ENCODE measurements around the gene NUP50. TPM values are rescaled to one million over a fixed set of nuclear protein-coding genes. Genes with fewer than 3 reads are reported as not detected.

The NUP50 gene
- total RNA-seq, 1 donor from 2014 or later, result 19.1 TPM

DNA sequence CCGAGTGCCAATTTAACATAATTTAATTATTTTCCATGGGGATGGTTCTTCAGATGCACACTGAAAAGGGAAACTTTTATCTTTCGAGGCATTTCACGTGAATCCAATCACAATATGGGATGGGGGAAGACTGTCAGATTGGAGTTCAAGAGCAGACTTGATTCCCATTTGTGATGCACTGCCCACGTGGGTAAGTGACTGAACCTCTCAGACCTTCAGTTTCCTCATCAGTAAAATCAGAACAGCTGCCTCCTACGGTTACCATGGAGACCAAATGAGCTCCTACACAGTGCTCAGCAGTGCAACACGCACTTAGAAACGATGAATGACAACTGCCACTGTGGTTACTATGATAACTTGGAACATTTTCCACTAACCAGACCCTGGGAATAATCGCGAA lies 55.3 kb downstream of the NUP50 start:
- no peak for ATAC-seq (ENCODE audit: poor library complexity)
- intact Hi-C loops (cut with DNase I), result no loop called here
- no peak for DNase-seq

DNA sequence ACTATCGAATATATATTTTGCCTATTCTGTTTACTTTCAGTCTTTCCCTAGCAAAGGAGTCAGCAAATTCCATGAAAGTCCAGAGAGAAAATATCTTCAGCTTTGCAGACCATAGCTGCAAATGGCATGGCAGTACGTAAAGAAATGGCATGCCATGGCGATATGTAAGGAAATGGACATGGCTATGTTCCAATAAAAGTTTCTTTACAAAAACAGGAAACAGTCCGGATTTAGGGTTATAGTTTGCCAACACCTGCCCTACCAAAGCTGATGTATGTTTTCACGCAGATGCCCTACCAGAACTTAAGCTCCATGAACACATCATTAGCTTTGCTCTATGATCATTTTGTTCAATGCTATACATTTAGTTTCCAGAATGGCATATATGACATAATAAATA lies 57.5 kb downstream of the NUP50 start:
- DNase-seq (no peak), ATAC-seq (ENCODE audit: poor library complexity) (no peak)
- intact Hi-C loops (cut with DNase I), result no loop called here

DNA sequence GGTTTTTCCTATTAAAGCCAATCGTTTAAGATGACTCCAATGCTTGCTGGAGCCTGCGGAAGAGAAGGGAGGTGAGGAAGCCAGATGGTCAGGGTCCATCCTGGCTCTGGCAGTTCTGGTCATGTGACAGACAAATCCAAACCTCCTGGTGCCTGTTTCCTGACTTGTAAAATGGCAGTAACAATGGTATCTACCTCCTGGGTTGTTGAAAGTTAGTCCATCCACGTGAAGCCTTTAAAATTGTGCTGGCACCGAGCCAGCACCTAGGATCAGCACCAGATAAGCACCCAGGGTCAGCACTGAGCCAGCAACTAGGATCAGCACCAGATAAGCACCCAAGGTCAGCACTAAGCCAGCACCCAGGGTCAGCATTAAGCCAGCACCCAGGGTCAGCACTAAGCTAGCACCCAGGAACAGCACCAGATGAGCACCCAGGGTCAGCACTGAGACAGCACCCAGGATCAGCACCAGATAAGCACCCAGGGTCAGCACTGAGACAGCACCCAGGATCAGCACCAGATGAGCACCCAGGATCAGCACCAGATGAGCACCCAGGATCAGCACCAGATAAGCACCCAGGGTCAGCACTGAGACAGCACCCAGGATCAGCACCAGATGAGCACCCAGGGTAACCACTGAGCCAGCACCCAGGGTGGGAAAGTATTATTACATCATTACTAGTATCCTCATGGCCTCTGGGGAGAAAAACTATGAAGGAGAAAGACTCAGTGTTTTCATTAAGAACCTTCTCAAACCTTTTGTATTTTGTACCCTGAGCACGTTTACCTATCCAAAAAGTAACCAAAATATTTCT lies 59.8 kb downstream of the NUP50 start:
- intact Hi-C loops (cut with DNase I), result no loop called here
- DNase-seq, result no peak
- ATAC-seq (ENCODE audit: poor library complexity), result no peak

DNA sequence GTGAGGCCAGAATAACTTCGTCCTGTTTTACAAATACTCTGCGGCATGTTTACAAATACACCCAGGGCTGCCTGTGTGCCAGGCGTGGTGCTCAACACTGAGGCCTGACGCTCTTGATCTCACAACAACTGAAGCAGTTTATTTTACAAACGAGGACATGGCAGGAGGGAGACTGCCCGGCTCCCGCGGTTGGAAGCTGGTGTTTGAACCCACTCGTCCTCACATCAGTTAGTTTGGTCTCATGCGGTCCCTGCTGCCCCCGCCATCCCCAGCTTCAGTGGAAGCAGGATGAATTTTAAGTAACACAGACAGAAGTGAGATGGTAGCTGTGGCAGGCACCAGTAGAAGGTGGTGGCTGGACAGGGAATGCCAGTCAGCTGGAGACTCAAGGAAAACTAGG lies 60.6 kb downstream of the NUP50 start:
- ATAC-seq (ENCODE audit: poor library complexity) (no peak), DNase-seq (no peak)
- intact Hi-C loops (cut with DNase I), result no loop called here

DNA sequence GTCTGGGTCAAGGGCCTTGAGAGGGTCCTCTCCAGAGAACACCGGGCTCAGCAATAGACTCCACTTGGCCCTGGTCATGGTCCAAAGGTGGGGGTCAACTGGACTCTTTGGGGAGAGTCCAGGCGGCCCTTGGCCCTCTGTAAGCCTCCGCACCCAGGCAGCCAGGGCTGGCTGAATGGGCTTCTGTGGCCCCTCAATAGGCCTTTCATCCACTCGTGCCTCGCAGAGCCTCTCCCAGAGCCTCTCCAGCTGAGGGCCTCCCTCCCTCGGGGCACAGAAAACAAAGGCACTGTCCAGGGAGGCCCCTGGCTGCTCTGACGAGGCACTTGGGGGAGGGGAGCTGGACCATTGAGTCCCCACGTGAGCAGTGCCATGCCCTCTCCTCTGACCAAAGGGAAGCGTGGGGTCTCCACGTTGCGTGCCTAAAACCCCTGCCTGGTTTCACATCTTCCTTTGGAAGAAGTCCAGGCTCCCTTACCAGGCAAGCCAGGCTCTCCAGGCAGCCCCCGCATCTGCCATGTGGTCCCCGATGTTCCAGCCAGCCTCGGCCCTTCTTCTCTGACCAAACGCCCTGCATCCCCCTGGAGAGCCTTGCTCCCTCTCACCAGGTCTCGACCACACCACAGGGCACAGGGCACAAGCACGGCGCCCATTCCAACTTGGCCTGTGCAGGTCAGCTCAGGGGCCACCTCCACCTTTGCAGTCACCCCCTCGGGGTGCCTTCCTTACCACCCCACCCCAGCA lies 61.4 kb downstream of the NUP50 start:
- intact Hi-C loops (cut with DNase I), result no loop called here
- no peak for ATAC-seq (ENCODE audit: poor library complexity)
- DNase-seq, result peak; percentile 22

DNA sequence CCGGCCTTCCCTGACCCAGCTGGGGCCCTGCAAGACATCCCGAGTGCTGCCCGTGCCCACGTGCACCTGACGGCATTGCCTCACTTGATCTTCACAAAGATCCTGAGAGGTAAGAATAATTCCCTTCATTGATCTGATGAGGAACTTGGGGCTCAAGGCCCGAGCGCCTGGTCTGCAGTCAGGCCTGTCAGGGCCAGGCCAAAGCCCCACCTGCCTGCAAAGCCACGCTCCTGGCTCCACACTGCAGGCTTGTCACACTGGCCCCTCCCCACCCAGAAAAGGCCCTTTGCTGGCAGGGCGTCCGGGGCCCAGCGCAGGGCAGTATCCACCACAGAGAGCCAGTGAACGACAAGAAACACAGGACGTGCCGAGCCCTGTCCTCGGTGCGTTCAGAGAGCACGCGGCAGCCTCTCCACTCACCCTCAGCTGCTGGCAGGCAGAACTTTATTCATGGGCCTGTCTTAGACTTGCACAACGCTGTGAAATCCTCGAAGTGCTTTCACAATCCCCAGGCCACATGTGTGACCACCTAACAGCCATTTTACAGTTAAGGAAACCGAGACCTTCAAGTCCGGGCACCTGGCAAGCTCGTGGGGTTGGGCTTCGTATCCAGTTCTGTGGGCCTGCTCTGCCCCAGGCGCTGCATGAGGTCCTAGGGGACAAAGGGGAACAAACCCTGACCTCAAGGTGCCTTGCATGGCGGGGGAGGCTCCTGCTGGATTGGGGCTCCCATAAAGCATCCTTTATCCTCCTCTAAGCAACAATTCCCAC lies 62.2 kb downstream of the NUP50 start:
- DNase-seq (peak; percentile 64), ATAC-seq (ENCODE audit: poor library complexity) (peak; percentile 58)
- intact Hi-C loops (cut with DNase I), result no loop called here

DNA sequence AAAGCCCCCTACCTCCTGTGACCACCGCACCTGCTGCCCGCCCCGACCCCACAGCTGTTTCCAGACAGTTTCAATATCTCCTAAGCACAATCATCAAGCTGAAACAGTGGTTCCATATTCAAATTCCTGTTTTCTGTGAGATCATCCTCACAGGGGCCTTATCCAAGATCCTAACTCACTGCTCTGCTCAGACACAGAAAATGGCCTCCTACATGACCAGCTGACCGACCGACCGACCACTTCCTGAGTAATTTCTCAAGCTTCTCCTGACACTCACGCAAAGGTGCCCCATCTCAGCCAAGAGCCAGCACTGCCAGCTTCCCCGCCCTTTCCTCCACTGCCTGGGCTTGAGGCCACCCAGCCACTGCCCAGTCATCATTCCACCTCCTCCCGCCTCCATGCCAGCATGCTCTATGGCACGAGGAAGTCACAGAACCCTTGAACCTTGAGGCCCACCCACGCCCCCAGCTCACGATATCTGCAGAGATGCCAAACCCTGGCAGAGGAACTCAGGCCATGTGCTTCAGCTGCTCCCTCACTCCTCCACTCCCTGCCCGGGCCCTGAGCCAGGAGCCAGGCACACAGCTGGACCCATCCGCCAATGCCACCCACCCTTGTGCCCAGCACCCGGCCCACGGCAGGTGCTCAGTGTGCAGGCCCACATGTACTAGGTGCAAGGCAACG lies 62.9 kb downstream of the NUP50 start:
- ATAC-seq (ENCODE audit: poor library complexity) (peak; percentile 19), DNase-seq (peak; percentile 33)
- intact Hi-C loops (cut with DNase I), result no loop called here

DNA sequence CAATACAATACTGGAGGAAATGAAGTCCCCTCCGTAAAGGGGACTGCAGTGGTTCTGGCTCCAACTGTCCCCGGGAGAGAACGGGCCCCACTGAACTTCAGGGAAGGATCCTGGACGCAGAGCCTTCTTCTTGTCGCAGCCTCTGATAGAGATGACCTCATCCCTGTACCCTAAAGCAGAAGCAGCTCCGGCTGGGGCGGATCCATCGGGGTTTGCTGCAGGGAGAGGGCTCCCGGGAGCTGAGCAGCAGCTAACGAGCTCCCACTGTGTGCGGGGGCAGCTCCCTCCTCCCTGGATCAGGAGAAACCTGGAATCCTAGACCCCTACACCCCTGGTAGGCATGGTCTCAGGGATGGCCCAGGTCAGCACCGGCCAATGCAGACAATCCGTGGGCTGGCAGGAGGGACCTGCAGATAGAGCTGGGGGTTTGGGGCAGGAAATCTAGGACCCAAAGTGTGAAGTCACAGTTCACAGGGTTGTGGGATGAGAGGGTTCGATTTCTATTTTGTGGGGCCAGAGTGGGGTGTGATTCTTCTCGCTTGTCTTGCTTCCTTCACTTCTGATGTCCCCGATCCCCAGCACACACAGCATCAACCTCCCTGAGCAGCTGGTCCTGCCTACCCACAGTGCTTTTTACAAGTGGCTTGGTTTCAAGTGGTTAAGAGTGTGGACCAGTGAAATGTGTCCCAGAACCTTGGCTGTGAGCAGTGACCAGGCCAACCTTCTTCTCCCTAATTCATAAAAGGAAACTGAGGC lies 64.1 kb downstream of the NUP50 start:
- ATAC-seq (ENCODE audit: poor library complexity) (peak; percentile 51), DNase-seq (peak; percentile 73)
- intact Hi-C loops (cut with DNase I), result no loop called here

DNA sequence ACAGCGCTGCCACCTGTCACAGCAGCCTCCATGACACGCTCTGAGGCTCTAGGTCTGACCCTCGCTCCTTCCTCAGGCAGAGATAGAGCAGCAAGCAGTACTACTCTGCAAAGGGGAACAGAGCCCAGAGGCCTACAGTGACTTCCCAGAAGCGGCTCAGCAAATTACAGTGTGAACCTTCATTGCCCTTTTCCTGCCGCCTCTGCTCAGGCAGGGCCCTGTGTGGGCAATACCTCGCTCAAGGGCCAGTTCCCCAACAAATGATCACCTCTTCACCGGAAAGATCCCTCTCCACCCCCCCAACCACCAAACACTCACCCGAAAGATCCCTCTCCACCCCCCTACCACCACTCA lies 64.7 kb downstream of the NUP50 start:
- no peak for DNase-seq
- peak; percentile 48 for ATAC-seq (ENCODE audit: poor library complexity)
- intact Hi-C loops (cut with DNase I), result no loop called here

DNA sequence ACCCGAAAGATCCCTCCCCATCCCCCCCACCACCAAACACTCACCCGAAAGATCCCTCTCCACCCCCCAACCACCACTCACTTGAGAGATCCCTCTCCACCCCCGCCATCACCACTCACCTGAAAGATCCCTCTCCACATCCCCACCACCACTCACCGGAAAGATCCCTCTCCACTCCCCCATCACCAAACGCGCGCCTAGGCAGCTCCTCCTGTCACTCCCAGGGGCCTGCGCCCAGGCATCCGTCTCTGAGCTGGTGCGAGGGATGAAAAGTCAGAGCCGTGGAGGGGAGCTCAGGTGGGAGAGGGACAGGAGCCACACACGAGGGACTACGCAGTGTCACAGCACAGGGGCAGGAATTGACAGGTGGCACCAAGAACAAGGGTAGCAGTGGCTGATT lies 65.5 kb downstream of the NUP50 start:
- DNase-seq (no peak), ATAC-seq (ENCODE audit: poor library complexity) (no peak)
- intact Hi-C loops (cut with DNase I), result no loop called here

DNA sequence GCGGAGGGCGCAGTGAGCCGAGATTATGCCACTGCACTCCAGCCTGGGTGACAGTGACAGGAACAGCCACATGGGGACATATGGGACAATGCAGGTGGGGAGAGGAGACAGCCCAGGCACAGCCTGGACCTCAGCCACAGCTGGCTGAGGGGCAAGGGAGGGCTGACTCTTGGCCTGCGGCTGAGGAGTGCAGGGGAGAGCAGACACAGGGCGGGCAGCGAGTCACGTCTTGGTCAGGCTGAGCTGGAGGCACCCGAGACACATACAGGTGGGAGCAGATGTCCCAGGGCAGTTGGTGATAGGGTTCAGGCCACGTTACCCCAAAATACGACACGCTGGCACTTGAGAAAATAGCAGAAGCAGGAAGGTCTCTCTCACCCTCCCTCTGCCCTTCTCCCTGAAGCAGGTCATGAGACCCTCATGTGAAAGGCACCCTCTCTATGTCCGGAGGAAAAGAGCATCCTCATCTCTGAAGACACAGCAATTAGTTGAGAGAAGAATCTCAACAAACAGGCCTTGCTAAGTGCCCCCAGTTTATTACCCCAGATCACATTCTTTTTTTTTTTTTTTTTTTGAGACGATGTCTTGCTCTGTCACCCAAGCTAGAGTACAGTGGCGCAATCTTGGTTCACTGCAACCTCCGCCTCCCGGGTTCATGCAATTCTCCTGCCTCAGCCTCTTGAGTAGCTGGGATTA lies 66.4 kb downstream of the NUP50 start:
- no peak for DNase-seq

DNA sequence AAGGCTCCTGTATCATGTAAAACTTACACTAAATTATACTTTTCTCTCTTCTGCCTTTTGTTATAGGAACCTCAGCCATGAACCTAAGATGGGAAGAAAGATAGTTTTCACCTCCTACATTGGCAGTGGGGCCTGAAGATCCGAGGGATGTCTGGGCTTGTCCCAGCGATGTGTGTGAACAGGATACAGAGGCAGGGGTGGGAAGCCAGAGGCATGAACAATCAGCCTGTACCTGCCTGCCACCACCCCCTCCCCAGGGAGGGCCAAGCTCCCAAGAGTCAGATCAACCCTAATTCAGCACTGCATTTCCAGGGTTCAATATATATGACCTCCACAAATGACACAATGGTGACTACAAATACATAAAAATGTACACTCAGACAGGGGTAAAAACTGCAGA lies 67.6 kb downstream of the NUP50 start:
- intact Hi-C loops (cut with DNase I), result no loop called here
- ATAC-seq (ENCODE audit: poor library complexity), result no peak
- DNase-seq, result no peak

More for the DNA sequence above, 66.4 kb downstream of the NUP50 start:
- intact Hi-C loops (cut with DNase I), result no loop called here
- no peak for ATAC-seq (ENCODE audit: poor library complexity)

DNA sequence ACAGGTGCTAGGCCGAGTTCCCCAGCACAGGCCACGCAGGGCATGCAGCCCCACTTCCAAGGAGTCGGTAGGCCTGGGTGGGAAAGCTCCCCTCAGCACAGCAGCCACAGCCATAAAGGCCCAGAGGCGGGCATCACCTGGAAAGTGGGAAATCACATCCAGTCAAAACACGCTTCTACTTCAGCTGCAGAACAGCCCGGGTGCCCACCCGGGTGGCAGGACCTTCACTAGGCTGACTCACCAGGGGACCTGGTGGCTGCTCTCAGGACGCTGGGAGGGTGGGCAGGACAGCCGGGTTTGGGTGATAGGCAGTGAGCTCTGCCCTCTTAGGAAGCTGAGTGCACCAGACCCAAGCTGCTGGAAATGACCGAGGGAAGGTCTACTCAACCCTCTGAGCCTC lies 69.7 kb downstream of the NUP50 start:
- no peak for DNase-seq
- no peak for ATAC-seq (ENCODE audit: poor library complexity)
- intact Hi-C loops (cut with DNase I), result no loop called here

DNA sequence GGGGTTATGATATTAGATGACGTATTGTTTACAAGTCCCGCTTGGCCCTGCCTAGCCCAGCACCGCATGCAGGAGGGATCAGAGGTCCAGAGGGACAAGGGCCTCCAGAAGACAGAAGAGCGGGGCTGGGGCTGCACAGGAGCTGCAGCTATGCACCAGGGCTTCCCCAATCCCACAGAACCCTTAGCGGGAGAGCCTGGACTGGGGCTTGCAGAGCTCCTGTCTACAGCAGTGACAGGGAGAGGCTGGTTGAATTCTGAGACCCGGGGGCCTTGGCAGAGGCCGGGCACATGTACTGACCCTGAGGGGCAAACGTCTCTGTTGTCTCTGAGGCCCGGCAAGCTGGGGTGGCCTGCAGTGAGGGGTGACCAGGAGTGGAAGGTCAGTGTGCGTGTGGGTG lies 70.1 kb downstream of the NUP50 start:
- no peak for DNase-seq
- no peak for ATAC-seq (ENCODE audit: poor library complexity)
- intact Hi-C loops (cut with DNase I), result no loop called here

DNA sequence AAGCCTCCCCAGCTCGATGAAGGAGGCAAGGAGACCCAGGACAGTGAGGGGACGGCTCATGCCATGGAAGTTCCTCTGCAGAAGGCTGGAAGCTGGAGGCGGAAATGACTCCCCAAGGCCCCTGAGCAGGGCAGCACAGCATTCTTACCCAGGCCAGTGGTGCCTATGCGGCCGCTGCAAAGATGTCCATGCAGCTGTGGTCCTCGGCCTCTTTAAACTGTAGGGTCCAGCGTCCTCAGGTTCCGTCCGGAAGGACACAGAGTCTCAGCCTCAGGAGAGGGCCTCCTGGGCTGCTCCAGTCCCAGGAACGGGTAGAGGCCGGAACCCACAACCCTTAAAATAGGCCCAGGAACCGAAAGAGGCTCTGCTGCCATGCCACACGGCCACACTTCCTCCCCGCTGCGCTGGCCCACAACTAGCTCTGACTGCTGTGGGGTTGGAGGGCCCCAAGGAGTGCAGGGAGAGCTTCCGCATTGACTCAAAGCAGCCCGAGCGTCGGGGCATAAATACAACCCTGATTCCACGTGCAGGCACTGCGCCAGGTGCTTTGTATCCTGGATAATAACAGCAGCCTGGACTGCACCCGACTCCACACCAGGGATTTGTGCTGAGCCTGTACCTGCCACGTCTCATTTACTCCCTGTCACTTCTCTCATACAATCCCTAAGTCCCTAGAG lies 71.5 kb downstream of the NUP50 start:
- ATAC-seq (ENCODE audit: poor library complexity), result peak; percentile 50
- DNase-seq, result peak; percentile 57
- intact Hi-C loops (cut with DNase I), result no loop called here

DNA sequence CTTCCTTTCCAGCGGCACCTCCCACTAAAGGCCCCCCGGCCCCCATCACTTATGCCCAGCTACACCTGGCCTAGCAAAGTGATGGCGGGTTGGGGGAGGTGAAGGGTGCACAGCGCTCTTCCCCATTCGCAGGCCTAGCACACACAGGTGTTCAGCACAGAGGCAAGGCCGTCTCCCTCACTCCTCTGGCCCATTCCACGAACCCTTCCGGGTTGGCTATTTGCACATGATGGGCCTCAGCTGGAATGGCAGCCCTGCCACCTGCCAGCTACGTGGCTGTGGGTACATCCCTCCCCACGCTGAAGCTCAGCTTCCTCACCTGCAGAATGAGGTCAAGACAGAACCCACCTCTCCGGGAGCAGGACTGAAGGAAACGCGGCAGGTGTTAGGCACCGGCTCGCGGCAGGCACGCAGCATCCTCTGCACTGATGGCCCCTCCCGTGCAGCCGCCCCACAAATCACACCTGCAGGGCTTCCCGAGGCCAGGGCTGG lies 72.2 kb downstream of the NUP50 start:
- no peak for DNase-seq
- intact Hi-C loops (cut with DNase I), result no loop called here
- no peak for ATAC-seq (ENCODE audit: poor library complexity)
